Erythroblast (primary cell): ENCODE measurements around the gene CRYBA2.

Experiments
- GATA1 ChIP-seq: IDR thresholded peaks from 2 replicates; pipeline ENCODE4 v1.6.1; 2011; ENCODE audit warnings: low read depth, mild to moderate bottlenecking, control low read depth, low read length, moderate library complexity
- POLR2A ChIP-seq: IDR thresholded peaks from 2 replicates; pipeline ENCODE4 v1.6.1; 2011; ENCODE audit warnings: mild to moderate bottlenecking, low read length

DNA sequence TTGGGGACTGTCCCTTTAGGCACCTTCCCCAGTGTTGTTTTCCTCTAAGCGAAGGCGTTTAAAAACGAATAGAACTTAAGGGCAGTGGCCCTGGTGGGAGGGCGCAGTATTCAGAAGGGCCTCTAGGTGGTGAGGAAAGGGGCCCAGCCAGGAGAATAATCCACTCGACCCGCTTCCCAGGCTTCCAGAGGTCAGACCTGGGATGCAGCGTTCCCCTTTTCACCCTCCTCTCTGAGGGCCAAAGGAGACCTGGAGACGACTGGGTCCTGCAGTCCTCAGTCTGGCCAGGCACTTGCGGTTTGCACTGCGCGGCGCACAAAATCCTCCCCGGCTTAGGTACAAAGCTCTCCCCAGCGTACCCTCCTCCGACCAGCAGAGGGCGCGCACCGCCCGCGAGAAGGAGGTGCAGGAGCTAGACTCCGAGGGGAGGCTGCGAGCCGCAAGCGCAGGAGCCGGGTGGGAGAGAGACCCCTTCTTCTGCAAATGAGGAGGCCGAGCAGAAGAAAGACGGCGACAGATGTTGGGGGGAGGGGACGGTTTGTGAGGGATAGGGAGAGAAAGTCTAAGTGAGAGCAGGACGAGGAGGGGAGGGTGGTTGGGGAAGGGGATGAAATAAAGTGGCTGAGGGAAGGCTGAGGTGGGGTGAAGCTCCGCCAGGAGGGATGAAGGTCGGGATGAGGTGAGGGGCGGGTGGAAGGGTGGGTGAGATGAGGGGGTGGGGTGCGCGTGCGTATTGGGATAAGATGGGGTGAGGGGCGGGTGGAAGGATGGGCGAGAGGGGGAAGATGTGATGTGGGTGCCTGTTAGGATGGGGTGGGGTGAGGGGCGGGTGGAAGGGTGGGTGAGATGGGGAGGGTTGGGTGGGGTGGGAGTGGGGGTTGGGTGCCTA is 13.1 kb downstream of the CRYBA2 start:
- no peak for TF ChIP-seq POLR2A
- no peak for TF ChIP-seq GATA1
